Ishikawa (cell line): ENCODE measurements around the gene MYO7B.

ENCODE experiments used
- CEBPB ChIP-seq: IDR thresholded peaks from 2 replicates; pipeline ENCODE4 v1.6.1; 2012
- CREB1 ChIP-seq: IDR thresholded peaks from 2 replicates; pipeline ENCODE4 v1.6.1; 2012; ENCODE audit warnings: low read depth
- EP300 ChIP-seq: IDR thresholded peaks from 2 replicates; pipeline ENCODE4 v1.6.1; 2012; ENCODE audit warnings: borderline replicate concordance
- FOXM1 ChIP-seq: IDR thresholded peaks from 2 replicates; pipeline ENCODE4 v1.6.1; 2012; ENCODE audit warnings: low read depth, borderline replicate concordance
- RAD21 ChIP-seq: IDR thresholded peaks from 2 replicates; pipeline ENCODE4 v1.6.1; 2012; ENCODE audit warnings: low read depth
- REST ChIP-seq: IDR thresholded peaks from 2 replicates; pipeline ENCODE4 v1.6.1; 2012; ENCODE audit warnings: low read depth, mild to moderate bottlenecking
- TAF1 ChIP-seq: IDR thresholded peaks from 2 replicates; pipeline ENCODE4 v1.6.1; 2012; ENCODE audit warnings: low read depth, mild to moderate bottlenecking
- TCF12 ChIP-seq: IDR thresholded peaks from 2 replicates; pipeline ENCODE4 v1.6.1; 2012; ENCODE audit warnings: low read depth
- TEAD4 ChIP-seq: IDR thresholded peaks from 2 replicates; pipeline ENCODE4 v1.6.1; 2012
- USF1 ChIP-seq: IDR thresholded peaks from 2 replicates; pipeline ENCODE4 v1.6.1; 2012
- YY1 ChIP-seq: IDR thresholded peaks from 2 replicates; pipeline ENCODE4 v1.6.1; 2012; ENCODE audit warnings: low read depth
- ZBTB7A ChIP-seq: IDR thresholded peaks from 2 replicates; pipeline ENCODE4 v1.6.1; 2012; ENCODE audit warnings: low read depth
- TF ChIP-seq, protein P1 (sequence below): IDR thresholded peaks from 2 replicates; pipeline ENCODE4 v1.6.1; 2012

DNA sequence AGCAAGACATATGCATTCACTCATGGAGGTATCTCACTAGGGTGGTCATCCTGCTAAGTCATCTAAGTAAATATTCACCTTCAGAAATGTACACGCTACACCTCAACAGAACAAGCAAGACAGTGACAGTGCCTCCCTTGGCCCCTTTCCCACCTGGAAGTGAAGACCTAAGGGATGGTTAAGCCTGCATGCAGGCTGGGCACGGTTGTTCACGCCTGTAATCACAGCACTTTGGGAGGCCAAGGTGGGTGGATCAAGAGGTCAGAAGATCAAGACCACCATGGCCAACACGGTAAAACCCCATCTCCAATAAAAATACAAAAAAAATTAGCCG, 135.4 kb downstream of the MYO7B start:
- TF ChIP-seq REST (no peak), TEAD4 (no peak), YY1 (no peak), RAD21 (no peak), TAF1 (no peak), EP300 (no peak), FOXM1 (no peak), USF1 (no peak), TCF12 (no peak), CEBPB (no peak), CREB1 (no peak), ZBTB7A (no peak)
- TF ChIP-seq, protein P1, sequence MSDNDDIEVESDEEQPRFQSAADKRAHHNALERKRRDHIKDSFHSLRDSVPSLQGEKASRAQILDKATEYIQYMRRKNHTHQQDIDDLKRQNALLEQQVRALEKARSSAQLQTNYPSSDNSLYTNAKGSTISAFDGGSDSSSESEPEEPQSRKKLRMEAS: no peak
